G401 (cell line): ENCODE measurements around the gene BAIAP2. TPM values are rescaled to one million over a fixed set of nuclear protein-coding genes. Genes with fewer than 3 reads are reported as not detected.

Experiments
- DNase-seq: peaks from one replicate; pipeline ENCODE4 v3.0.0-alpha.2; 2015; ENCODE audit warnings: low spot score
- in situ Hi-C: cut with HindIII; loops from 2 replicates; pipeline ENCODE4 v1.10.0; 2016; ENCODE audit warnings: low sequenced_read_pairs, mixed read lengths
- total RNA-seq: library from RNA; depleted of rRNA; stranded (reverse); fragments of >200 nt; shearing (Covaris generic); gene quantifications from 2 replicates; pipeline ENCODE4 v1.2.3, GENCODE V29; 2014

BAIAP2 gene
- total RNA-seq, 1 experiment from 2014 or later = 21.1 TPM

DNA sequence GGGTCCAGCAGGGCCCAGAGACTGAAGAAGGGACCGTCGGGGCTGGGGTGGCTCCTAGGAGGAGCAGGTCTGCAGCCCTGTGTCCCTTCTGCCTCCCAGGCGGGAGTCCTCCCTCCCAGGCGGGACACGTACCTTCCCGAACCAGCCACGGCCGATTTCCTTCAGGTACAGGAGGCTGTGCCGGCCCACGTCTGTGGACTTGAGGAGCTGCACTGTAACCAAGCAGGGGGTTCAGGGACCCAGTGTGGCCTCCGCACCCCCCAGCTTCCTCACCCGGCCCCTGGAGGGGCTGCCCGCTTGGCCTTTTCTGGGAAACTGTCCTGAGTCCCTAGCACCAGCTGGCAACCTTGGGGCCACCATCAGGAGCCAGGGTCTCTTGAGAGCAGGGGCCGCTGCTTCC lies 93.4 kb downstream of the BAIAP2 start:
- in situ Hi-C loops = no loop called here
- no peak for DNase-seq

DNA sequence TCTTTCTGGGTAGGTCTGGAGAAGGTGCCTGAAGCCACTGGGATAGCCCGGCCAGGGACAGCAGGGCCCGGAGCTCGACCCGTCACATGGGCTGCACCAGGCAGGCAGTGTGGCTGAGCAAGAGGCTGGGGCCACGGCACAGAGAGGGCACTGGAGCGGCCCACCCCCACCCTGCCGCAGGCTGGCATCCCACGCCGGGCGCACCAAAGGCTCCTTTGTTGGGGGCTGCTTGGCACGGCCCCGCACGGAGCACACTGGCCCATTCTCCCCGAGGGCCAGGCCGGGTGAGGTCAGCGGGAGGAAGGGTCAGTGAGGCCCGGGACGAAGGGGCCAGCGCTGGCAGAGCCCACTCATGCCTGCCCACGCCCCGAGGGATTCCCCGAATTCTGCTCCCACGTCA lies 93.8 kb downstream of the BAIAP2 start:
- no peak for DNase-seq
- in situ Hi-C loops = no loop called here

GRCh38 chr17:81129289-81129688 lies 94.3 kb downstream of the BAIAP2 start:
- in situ Hi-C loops = no loop called here
- no peak for DNase-seq

- no peak for DNase-seq
- in situ Hi-C loops = no loop called here
These were observed 94.9 kb downstream of the BAIAP2 start for GRCh38 chr17:81129711-81130367.

- in situ Hi-C loops = no loop called here
- no peak for DNase-seq
These were observed 95.7 kb downstream of the BAIAP2 start for GRCh38 chr17:81130385-81131361.

DNA sequence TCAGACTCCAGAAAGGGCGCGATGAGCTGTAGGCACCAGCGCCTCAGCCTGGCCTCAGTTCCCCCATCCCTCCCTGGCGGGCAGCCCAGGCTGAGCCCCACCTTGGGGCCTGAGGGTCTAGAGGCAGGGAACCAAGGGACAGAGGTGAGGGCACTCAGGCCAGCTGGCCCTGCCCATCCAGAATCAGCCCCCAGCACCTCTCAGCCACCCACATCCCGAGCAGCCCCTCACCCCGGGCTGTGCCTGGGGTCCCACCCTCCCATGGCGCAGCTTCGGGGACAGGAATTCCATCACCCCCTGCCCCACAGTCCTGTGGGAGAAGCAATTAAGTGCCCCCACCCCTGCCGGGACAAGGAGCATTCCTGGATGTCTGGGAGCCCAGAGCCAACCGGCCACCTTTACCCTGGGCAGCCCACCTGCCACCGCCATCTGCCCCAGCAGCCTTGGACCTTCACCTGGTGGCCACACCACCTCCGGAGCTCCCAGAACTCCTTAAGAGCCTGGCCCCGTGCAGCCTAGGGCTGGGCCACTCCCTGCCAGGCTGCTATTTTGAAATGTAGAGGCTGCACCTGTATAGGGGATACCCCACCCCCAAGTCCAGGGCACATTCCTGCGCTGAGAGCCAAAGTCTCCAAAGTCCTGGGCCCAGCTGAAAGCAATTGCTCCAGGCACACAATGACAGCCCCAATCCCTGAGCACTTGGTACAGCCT lies 96.7 kb downstream of the BAIAP2 start:
- no peak for DNase-seq
- in situ Hi-C loops = no loop called here

DNA sequence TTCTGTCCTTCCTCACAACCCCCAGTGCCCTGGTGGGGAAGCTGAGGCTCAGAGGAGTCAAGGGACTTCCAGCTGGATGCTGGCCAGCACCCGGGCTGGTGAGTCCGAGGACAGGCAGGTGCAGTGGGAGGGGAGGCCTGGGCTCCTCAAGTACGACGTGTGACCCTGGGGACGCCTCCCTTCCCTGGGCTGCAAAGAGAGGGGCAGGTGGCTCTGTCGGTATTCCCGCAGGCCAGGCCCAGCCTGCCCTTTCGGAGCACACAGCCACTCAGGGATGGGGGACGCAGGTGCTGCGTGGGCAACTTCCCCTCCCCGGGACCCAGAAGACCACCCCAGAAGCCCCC lies 97.2 kb downstream of the BAIAP2 start:
- no peak for DNase-seq
- in situ Hi-C loops = no loop called here

DNA sequence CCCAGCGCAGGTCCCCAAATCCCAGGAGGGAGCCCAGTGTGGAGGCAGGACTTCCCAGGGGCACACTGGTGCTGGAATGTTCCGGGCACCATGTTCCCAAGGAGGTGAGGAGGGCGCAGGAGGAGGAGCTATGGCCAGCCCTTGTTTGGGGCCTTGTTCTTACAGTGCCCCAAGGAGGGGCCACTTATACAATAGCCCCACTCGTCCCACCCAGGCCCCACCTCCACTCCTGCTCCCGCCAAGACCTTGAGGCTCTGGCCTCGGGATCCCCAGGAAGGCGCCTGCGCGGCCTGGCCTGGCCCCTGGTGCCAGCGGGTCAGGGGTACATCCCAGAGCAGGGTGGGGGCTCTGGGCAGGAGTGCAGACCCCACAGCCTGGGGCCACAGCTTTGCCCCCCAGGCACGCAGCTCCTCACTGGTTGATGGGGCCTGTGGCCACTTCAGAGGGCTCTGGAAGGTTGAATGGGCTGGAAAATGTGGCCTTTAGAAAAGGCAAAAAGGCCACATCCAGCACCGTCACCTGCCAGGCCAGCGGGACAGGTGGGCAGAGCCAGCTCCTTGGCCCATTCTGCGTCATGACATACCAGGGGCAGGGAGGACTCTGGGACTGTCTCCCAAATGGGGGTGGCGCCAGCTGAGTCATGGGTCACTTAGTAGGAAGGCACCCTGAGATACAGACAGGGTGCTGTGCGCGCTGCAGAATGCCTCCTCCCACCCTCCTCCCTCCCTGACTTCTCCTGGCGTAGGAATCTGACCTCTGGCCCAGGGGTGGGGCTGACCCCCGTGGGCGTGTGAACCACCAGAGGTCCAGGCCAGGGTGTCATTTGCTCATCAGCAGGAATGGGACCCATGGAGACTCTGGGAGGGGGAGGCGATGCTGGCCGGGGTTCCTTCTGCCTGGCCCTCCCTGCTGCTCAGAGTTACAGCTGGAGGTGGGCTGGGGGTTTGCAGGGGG lies 98.1 kb downstream of the BAIAP2 start:
- DNase-seq = no peak
- in situ Hi-C loops = no loop called here

- no peak for DNase-seq
- in situ Hi-C loops = no loop called here
These were observed 99.3 kb downstream of the BAIAP2 start for GRCh38 chr17:81134064-81134781.

DNA sequence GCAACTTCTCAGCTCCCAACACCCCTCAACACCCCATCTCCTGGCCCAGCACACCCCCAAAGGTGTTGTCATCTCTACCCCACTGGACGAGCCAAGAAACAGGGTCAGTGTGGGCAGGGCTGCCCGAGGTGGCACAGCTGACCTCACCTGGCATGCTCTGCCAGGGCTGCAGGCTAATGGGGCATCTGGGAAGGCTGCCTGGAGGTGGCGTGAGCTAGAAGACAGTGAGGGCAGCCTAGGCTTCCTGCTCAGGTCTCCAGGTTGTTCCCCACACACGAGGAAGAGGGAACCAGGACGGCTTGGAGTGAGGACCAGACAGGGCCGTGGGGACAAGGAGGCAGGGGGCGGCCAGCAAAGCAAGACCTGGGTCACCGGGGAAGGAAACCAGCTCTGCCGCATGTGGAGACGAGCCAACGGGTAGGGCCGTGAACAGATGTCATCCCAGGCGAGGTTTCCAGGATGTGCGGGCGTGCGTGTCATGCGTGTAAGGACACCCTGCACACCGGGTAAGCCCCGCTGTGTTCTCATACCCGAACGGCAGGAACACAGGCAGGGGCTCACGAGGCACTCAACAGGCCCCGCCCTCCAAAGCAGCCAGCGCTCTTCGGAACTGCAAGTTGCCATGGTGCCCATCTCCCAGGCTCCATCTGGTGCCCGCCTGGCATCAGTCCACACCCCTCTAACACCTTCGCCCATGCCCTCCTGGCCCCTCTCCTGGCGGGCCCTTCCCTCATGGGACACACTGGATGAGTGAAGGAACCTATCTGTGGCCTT lies 100.7 kb downstream of the BAIAP2 start:
- DNase-seq = peak; percentile 75
- in situ Hi-C loops = no loop called here

DNA sequence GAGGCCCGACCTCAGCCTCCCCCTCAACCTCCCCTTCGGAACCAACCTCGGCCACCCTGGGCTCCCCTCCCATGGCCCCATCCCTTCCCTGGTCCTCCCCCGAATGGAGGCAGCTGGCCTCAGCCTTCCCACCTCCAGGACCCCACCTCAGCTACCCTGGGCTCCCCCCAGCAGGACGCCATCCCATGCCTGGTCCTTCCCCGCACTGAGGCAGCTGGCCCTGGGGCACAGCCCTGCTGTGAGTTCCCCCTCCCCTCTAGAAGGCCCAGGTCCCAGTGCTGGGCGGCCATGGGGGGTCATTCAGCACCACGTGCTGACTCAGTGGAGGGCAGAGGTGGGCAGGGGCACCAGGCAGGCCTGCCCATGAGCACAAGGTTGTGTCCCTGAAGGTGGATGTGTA lies 101.4 kb downstream of the BAIAP2 start:
- in situ Hi-C loops = no loop called here
- no peak for DNase-seq

- in situ Hi-C loops = no loop called here
- no peak for DNase-seq
These were observed 102.3 kb downstream of the BAIAP2 start for GRCh38 chr17:81137248-81137647.

DNA sequence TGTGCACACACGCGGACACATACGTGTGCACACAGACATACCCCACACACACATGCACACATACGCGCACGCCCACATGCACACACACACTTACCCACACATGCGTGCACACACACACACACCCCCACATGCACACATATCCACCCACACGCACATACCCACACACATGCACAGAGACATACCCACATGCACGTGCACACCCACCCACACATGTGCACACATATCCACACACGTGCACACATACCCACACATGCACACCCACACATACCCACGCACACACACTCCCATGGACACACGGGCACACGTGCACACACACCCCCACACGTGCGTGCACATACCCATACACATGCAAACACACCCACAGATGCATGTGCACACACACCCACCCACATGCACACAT lies 103.1 kb downstream of the BAIAP2 start:
- in situ Hi-C loops = no loop called here

GRCh38 chr17:81138500-81138899 lies 103.5 kb downstream of the BAIAP2 start:
- in situ Hi-C loops = no loop called here
- DNase-seq = no peak

More for the DNA sequence above, 103.1 kb downstream of the BAIAP2 start:
- no peak for DNase-seq

DNA sequence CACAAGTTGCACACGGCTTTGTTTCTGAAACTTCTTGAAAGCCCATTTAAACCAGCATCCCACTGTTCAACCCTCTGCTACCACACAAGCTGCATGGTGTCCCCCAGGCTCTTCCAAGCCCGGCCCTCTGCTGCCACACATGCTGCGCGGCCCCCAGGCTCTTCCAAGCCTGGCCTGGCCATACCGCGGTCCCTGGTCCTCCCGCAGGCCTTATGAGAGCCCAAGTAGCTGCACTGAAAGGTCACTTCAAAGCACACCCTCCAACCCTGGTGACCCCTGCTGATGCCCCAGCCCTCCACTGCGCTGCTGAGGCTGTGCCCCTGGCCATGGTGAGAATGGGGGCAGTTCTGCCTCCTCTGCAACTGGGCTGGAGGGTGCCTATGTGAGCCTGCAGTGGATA lies 104.5 kb downstream of the BAIAP2 start:
- DNase-seq = no peak
- in situ Hi-C loops = no loop called here

GRCh38 chr17:81140018-81140417 lies 105.1 kb downstream of the BAIAP2 start:
- DNase-seq = no peak
- in situ Hi-C loops = loop anchor here (5.0 kb wide), 1 partner anchor 47 kb away; no protein-coding TSS in a partner anchor

DNA sequence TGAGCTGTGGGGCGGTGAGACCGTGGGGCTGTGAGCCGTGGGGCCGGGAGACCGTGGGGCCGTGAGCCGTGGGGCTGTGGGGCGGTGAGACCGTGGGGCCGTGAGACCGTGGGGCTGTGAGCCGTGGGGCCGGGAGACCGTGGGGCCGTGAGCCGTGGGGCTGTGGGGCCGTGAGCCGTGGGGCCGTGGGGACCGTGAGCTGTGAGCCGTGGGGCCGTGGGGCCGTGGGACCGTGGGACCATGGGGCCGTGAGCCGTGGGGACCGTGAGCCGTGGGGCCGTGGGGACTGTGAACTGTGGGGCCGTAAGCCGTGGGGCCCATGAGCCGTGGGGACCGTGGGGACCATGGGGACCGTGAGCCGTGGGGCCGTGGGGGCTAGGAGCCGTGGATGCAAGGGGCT lies 105.7 kb downstream of the BAIAP2 start:
- in situ Hi-C loops = loop anchor here (5.0 kb wide), 1 partner anchor 47 kb away; no protein-coding TSS in a partner anchor
- no peak for DNase-seq
